H1 (cell line): ENCODE data around the gene COL8A2.

Experiments
- BACH1 ChIP-seq: IDR thresholded peaks from 2 replicates; pipeline ENCODE4 v1.6.1; 2012; ENCODE audit warnings: low read length, improper control_type of control experiment
- CTCF ChIP-seq, 3 experiments: IDR thresholded peaks; 1 replicate in 2 of 3; 2 replicates in 1 of 3; pipeline versions ENCODE4 v1.5.1 to v1.6.1; 2011; ENCODE audit warnings: low read length in 3 of 3, mild to moderate bottlenecking in 3 of 3, inconsistent platforms in 2 of 3, low read depth in 1 of 3, moderate library complexity in 1 of 3; ENCODE audit not compliant: insufficient read depth in 1 of 3; ENCODE audit errors: control extremely low read depth in 1 of 3
- EGR1 ChIP-seq: IDR thresholded peaks from 2 replicates; pipeline ENCODE4 v1.6.1; 2011; ENCODE audit warnings: low read depth, low read length, borderline replicate concordance
- JUN ChIP-seq: IDR thresholded peaks from 2 replicates; pipeline ENCODE4 v1.6.1; 2011; ENCODE audit warnings: low read depth, mild to moderate bottlenecking, improper control_type of control experiment, low read length
- NANOG ChIP-seq: IDR thresholded peaks from 2 replicates; pipeline ENCODE4 v1.6.1; 2011; ENCODE audit warnings: low read length, low read depth, mild to moderate bottlenecking, inconsistent platforms; ENCODE audit not compliant: insufficient read depth, poor library complexity, severe bottlenecking
- POLR2AphosphoS5 ChIP-seq: IDR thresholded peaks from 2 replicates; pipeline ENCODE4 v1.6.1; 2011; ENCODE audit warnings: low read depth, low read length
- RAD21 ChIP-seq, 2 experiments: IDR thresholded peaks in 1 of 2; conservative IDR thresholded peaks in 1 of 2; 2 replicates each; pipeline ENCODE4 v1.6.1; 2011; ENCODE audit warnings: low read depth in 2 of 2, low read length in 2 of 2, improper control_type of control experiment in 1 of 2, inconsistent platforms in 1 of 2, mild to moderate bottlenecking in 1 of 2, moderate library complexity in 1 of 2
- RBBP5 ChIP-seq: IDR thresholded peaks from 2 replicates; pipeline ENCODE4 v1.7.1; 2012; ENCODE audit warnings: low read depth, mild to moderate bottlenecking, inconsistent platforms, low read length, moderate library complexity, borderline replicate concordance
- SIN3A ChIP-seq, 2 experiments: IDR thresholded peaks in 1 of 2; conservative IDR thresholded peaks in 1 of 2; 2 replicates each; pipeline ENCODE4 v1.6.1; 2011 to 2012; ENCODE audit warnings: low read length in 2 of 2, improper control_type of control experiment in 1 of 2, low read depth in 1 of 2, mild to moderate bottlenecking in 1 of 2
- SUZ12 ChIP-seq: fragments of 200-600 bp; sonication (generic); IDR thresholded peaks from 2 replicates; pipeline ENCODE4 v1.6.1; 2012; ENCODE audit warnings: mild to moderate bottlenecking, inconsistent platforms, low read length, moderate library complexity, mixed read lengths
- TAF1 ChIP-seq: IDR thresholded peaks from 2 replicates; pipeline ENCODE4 v1.6.1; 2011; ENCODE audit warnings: mild to moderate bottlenecking, low read depth, low read length

DNA sequence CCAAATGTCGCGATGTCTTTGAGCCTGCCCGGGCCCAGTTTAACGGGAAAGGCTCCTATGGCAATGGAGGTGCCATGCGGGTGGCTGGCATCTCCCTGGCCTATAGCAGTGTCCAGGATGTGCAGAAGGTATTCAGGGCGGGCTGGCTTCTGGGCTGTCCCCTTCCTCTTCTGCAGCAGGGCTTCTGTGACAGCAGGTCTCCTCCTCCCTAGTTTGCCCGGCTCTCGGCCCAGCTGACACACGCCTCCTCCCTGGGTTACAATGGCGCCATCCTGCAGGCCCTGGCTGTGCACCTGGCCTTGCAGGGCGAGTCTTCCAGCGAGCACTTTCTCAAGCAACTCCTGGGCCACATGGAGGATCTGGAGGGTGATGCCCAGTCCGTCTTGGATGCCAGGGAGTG, 33.3 kb downstream of the COL8A2 start:
- no peak for TF ChIP-seq CTCF (IDR thresholded peaks at IDR 0.05; ENCODE audit: control extremely low read depth in 1 of 3, insufficient read depth in 1 of 3, low read depth in 1 of 3, low read length in 3 of 3)
- TF ChIP-seq BACH1: no peak
- TF ChIP-seq POLR2AphosphoS5: no peak
- TF ChIP-seq SUZ12: no peak
- no peak for TF ChIP-seq SIN3A (conservative IDR thresholded peaks at IDR 0.05 in 1 of 2, IDR thresholded peaks at IDR 0.05 in 1 of 2; ENCODE audit: low read depth in 1 of 2, low read length in 2 of 2)
- no peak for TF ChIP-seq EGR1
- TF ChIP-seq RAD21 (IDR thresholded peaks at IDR 0.05 in 1 of 2, conservative IDR thresholded peaks at IDR 0.05 in 1 of 2; ENCODE audit: low read depth in 2 of 2, low read length in 2 of 2): no peak
- TF ChIP-seq TAF1: no peak
- TF ChIP-seq JUN: no peak
- no peak for TF ChIP-seq NANOG
- TF ChIP-seq RBBP5: no peak
